HEK293T (cell line): Measurements from ENCODE around the gene ATG12.

Experiments
- BHLHE40 ChIP-seq: fragments of 450-650 bp; IDR thresholded peaks from 2 replicates; pipeline ENCODE4 v1.6.1; 2016; ENCODE audit warnings: mild to moderate bottlenecking, moderate library complexity, borderline replicate concordance
- ELF4 ChIP-seq: fragments of 450-650 bp; IDR thresholded peaks from 2 replicates; pipeline ENCODE4 v1.6.1; 2017; ENCODE audit warnings: antibody characterized with exemption
- L3MBTL2 ChIP-seq: fragments of 450-650 bp; conservative IDR thresholded peaks from 2 replicates; pipeline ENCODE4 v1.6.1; 2016; ENCODE audit warnings: mild to moderate bottlenecking
- NFRKB ChIP-seq: fragments of 450-650 bp; IDR thresholded peaks from 2 replicates; pipeline ENCODE4 v1.6.1; 2016; ENCODE audit warnings: mild to moderate bottlenecking, moderate library complexity

GRCh38 chr5:115847290-115847689 is 5.9 kb upstream of the ATG12 start:
- TF ChIP-seq ELF4: no peak
- TF ChIP-seq BHLHE40: no peak
- TF ChIP-seq L3MBTL2: no peak
- no peak for TF ChIP-seq NFRKB
